ENCODE measurements around the gene MBD2. TPM values are rescaled to one million over a fixed set of nuclear protein-coding genes. Genes with fewer than 3 reads are reported as not detected.

The MBD2 gene
- total RNA-seq, 1 experiment from 2014 or later: 79.1 TPM

DNA sequence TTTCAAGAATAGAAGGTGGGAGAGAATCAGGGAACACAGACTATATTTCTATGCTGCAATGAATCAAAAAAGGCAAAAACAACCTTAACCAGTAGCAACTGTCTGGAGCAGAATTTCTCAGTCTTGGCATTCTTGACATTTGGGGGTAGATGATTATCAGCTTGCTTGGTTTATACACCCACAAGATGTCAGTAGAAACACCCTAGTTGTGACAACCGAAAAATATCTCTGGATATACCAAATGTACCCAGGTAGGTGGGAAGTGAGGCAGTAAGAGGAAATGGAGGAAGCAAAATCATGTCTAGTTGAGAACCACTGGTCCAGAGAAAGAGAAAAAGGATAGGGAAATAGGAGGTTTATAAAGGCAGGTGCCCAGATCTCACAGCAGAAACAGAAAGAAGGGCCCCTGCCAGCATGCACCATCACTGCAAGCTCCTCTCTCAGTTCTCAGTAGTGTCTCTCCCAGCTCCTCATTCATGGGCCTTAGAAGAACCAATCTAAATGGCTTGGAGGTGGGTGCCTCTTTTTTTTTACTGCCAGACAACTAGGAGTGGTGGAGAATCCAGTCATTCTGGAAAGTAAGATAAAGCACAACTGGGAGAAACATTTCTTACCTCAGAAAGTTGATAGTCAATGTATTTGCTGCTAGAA, 50.4 kb downstream of the MBD2 start (continued):
- TF ChIP-seq FOSL1 (IDR thresholded peaks at IDR 0.05; ENCODE audit: low read depth) (no peak), CBX3 (IDR thresholded peaks at IDR 0.05; ENCODE audit: low read depth) (no peak), SIN3A (IDR thresholded peaks at IDR 0.05; ENCODE audit: low read depth) (no peak)
- TF ChIP-seq, protein P1, sequence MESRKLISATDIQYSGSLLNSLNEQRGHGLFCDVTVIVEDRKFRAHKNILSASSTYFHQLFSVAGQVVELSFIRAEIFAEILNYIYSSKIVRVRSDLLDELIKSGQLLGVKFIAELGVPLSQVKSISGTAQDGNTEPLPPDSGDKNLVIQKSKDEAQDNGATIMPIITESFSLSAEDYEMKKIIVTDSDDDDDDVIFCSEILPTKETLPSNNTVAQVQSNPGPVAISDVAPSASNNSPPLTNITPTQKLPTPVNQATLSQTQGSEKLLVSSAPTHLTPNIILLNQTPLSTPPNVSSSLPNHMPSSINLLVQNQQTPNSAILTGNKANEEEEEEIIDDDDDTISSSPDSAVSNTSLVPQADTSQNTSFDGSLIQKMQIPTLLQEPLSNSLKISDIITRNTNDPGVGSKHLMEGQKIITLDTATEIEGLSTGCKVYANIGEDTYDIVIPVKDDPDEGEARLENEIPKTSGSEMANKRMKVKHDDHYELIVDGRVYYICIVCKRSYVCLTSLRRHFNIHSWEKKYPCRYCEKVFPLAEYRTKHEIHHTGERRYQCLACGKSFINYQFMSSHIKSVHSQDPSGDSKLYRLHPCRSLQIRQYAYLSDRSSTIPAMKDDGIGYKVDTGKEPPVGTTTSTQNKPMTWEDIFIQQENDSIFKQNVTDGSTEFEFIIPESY (IDR thresholded peaks at IDR 0.05; ENCODE audit: extremely low read depth, insufficient replicate concordance, low read length): no peak

DNA sequence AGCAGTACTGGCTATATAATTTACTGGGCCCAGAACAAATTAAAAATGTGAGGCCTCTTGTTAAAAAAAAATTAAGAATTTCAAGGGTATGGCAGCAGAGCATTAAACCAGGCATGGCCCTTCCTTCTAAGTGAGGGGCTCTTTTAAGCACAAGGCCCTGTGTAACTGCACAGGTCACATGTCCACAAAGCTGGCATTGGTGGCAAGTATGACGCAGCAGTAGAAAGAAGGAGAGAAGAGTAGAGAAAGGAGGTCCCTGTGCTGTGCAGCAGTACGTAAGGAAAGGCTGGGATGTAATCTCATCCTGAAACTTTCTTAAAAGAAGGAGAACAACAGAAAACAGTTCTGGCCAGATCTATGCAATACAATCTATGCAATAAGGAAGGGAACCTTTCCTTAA, 51.2 kb downstream of the MBD2 start:
- no TSS peak for BruUV-seq (replicated peaks)
- H3K27me3 ChIP-seq (ENCODE audit: insufficient read depth, low read length): no peaks in the 10 kb centered on the region
- H3K4me1 ChIP-seq (ENCODE audit: control insufficient read depth in 1 of 2, insufficient read depth in 2 of 2, low read length in 2 of 2): no peaks in the 10 kb centered on the region
- no peaks in the 10 kb centered on the region for H3K9me3 ChIP-seq (ENCODE audit: control insufficient read depth in 1 of 2, insufficient read depth in 1 of 2, low read depth in 1 of 2, low read length in 2 of 2)
- H3K36me3 ChIP-seq (ENCODE audit: control insufficient read depth in 1 of 2, insufficient read depth in 2 of 2, low read length in 2 of 2): no peaks in the 10 kb centered on the region
- ChIA-PET POLR2A (no interaction called here), RAD21 (ENCODE audit: low non-redundant PET in 1 of 2, low total read pairs in 2 of 2, uncharacterized antibody in 2 of 2, unreplicated experiment in 2 of 2) (no interaction called here), CTCF (no interaction called here)
- ATAC-seq (no peak), DNase-seq (ENCODE audit: low read depth, low spot score) (no peak)
- no peak overlapping the region for H3K4me3 ChIP-seq (replicated peaks in 1 of 2; ENCODE audit: low read depth in 1 of 2, low read length in 2 of 2)
- no peak overlapping the region for H3K4me2 ChIP-seq (ENCODE audit: low read length)
- no peaks in the 10 kb centered on the region for H3K9me2 ChIP-seq (ENCODE audit: insufficient read depth)
- H3K27ac ChIP-seq (ENCODE audit: low read depth, low read length): no peak overlapping the region
- intact Hi-C loops (cut with micrococcal nuclease): no loop called here
- H3K79me2 ChIP-seq (ENCODE audit: insufficient read depth, low read length): peaks cover 67% of the 10 kb centered on the region
- no peak overlapping the region for H3K9ac ChIP-seq (ENCODE audit: low read length)
- TF ChIP-seq FOSL1 (IDR thresholded peaks at IDR 0.05; ENCODE audit: low read depth) (no peak), TCF7L2 (IDR thresholded peaks at IDR 0.05; ENCODE audit: borderline replicate concordance, extremely low read depth, insufficient read depth, insufficient read length) (no peak), POLR2A (IDR thresholded peaks at IDR 0.05; ENCODE audit: borderline replicate concordance, extremely low read depth, insufficient read depth, insufficient read length) (no peak), JUND (IDR thresholded peaks at IDR 0.05) (no peak), SRF (IDR thresholded peaks at IDR 0.05; ENCODE audit: low read depth) (no peak), EZH2phosphoT487 (IDR thresholded peaks at IDR 0.05; ENCODE audit: borderline replicate concordance) (no peak), SP1 (IDR thresholded peaks at IDR 0.05; ENCODE audit: low read depth) (no peak), RAD21 (IDR thresholded peaks at IDR 0.05; ENCODE audit: low read depth) (no peak), YY1 (IDR thresholded peaks at IDR 0.05; ENCODE audit: extremely low read depth, insufficient replicate concordance, low read depth, low read length) (no peak), EGR1 (IDR thresholded peaks at IDR 0.05; ENCODE audit: low read depth) (no peak), ZNF274 (IDR thresholded peaks at IDR 0.05; ENCODE audit: low read depth, low read length) (no peak), SIN3A (IDR thresholded peaks at IDR 0.05; ENCODE audit: low read depth) (no peak), ELF1 (IDR thresholded peaks at IDR 0.05; ENCODE audit: borderline replicate concordance, low read depth) (no peak), EZH2 (IDR thresholded peaks at IDR 0.05) (no peak)
- TF ChIP-seq, protein P2, sequence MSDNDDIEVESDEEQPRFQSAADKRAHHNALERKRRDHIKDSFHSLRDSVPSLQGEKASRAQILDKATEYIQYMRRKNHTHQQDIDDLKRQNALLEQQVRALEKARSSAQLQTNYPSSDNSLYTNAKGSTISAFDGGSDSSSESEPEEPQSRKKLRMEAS (IDR thresholded peaks at IDR 0.05): no peak
- TF ChIP-seq, protein P3, sequence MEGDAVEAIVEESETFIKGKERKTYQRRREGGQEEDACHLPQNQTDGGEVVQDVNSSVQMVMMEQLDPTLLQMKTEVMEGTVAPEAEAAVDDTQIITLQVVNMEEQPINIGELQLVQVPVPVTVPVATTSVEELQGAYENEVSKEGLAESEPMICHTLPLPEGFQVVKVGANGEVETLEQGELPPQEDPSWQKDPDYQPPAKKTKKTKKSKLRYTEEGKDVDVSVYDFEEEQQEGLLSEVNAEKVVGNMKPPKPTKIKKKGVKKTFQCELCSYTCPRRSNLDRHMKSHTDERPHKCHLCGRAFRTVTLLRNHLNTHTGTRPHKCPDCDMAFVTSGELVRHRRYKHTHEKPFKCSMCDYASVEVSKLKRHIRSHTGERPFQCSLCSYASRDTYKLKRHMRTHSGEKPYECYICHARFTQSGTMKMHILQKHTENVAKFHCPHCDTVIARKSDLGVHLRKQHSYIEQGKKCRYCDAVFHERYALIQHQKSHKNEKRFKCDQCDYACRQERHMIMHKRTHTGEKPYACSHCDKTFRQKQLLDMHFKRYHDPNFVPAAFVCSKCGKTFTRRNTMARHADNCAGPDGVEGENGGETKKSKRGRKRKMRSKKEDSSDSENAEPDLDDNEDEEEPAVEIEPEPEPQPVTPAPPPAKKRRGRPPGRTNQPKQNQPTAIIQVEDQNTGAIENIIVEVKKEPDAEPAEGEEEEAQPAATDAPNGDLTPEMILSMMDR (IDR thresholded peaks at IDR 0.05 in 2 of 3, conservative IDR thresholded peaks at IDR 0.05 in 1 of 3; ENCODE audit: borderline replicate concordance in 1 of 3, insufficient read depth in 1 of 3, low read depth in 2 of 3, low read length in 2 of 3): no peak
- no peak overlapping the region for H2AFZ ChIP-seq (ENCODE audit: low read depth, low read length, poor library complexity, severe bottlenecking)
- peaks cover 8% of the 10 kb centered on the region; the same call in 1 of the 2 replicates for H4K20me1 ChIP-seq (ENCODE audit: insufficient read depth)

Data from HCT116 (cell line).